ENCODE results near the gene C1QTNF2.
"Not testable (repeated sequence)": the region's sequence is repeated elsewhere in the genome, so short reads cannot be mapped to it uniquely, and the experiment has no call there.

The C1QTNF2 gene

GRCh38 chr5:160349935-160350303 is 20.5 kb downstream of the C1QTNF2 start:
- no peak for DNase-seq (ENCODE audit: low spot score)
- in situ Hi-C loops (cut with MboI; ENCODE audit: low pct_unique_long_range_greater_than_20kb, low sequenced_read_pairs, unreplicated experiment), result loop anchor here (10.0 kb wide), 1 partner anchor 155 kb away; no protein-coding TSS in a partner anchor
- no peak for TF ChIP-seq CTCF (IDR thresholded peaks at IDR 0.05; ENCODE audit: extremely low read depth, insufficient read depth, missing control alignments)

- no peak for TF ChIP-seq CTCF (IDR thresholded peaks at IDR 0.05; ENCODE audit: extremely low read depth, insufficient read depth, missing control alignments)
- in situ Hi-C loops (cut with MboI; ENCODE audit: low pct_unique_long_range_greater_than_20kb, low sequenced_read_pairs, unreplicated experiment), result loop anchor here (10.0 kb wide), 1 partner anchor 155 kb away; no protein-coding TSS in a partner anchor
- DNase-seq (ENCODE audit: low spot score), result no peak
Observed at GRCh38 chr5:160349249-160349934, 21.0 kb downstream of the C1QTNF2 start.

GRCh38 chr5:160348080-160348479 is 22.3 kb downstream of the C1QTNF2 start:
- in situ Hi-C loops (cut with MboI; ENCODE audit: low pct_unique_long_range_greater_than_20kb, low sequenced_read_pairs, unreplicated experiment), result loop anchor here (10.0 kb wide), 1 partner anchor 153 kb away; no protein-coding TSS in a partner anchor
- no peak for DNase-seq (ENCODE audit: low spot score)
- no peak for TF ChIP-seq CTCF (IDR thresholded peaks at IDR 0.05; ENCODE audit: extremely low read depth, insufficient read depth, missing control alignments)

- DNase-seq (ENCODE audit: low spot score), result no peak
- in situ Hi-C loops (cut with MboI; ENCODE audit: low pct_unique_long_range_greater_than_20kb, low sequenced_read_pairs, unreplicated experiment), result loop anchor here (10.0 kb wide), 1 partner anchor 153 kb away; no protein-coding TSS in a partner anchor
- TF ChIP-seq CTCF (IDR thresholded peaks at IDR 0.05; ENCODE audit: extremely low read depth, insufficient read depth, missing control alignments), result no peak
Observed at GRCh38 chr5:160347448-160347847, 23.0 kb downstream of the C1QTNF2 start.

- TF ChIP-seq CTCF (IDR thresholded peaks at IDR 0.05; ENCODE audit: extremely low read depth, insufficient read depth, missing control alignments), result no peak
- no peak for DNase-seq (ENCODE audit: low spot score)
- in situ Hi-C loops (cut with MboI; ENCODE audit: low pct_unique_long_range_greater_than_20kb, low sequenced_read_pairs, unreplicated experiment), result loop anchor here (10.0 kb wide), 1 partner anchor 148 kb away; no protein-coding TSS in a partner anchor
Observed at GRCh38 chr5:160342413-160342941, 27.9 kb downstream of the C1QTNF2 start.

- DNase-seq (ENCODE audit: low spot score), result no peak
- no peak for TF ChIP-seq CTCF (IDR thresholded peaks at IDR 0.05; ENCODE audit: extremely low read depth, insufficient read depth, missing control alignments)
- in situ Hi-C loops (cut with MboI; ENCODE audit: low pct_unique_long_range_greater_than_20kb, low sequenced_read_pairs, unreplicated experiment), result loop anchor here (10.0 kb wide), 1 partner anchor 147 kb away; no protein-coding TSS in a partner anchor
Observed at GRCh38 chr5:160341309-160341870, 29.0 kb downstream of the C1QTNF2 start.

- not testable (repeated sequence) for DNase-seq (ENCODE audit: low spot score)
- in situ Hi-C loops (cut with MboI; ENCODE audit: low pct_unique_long_range_greater_than_20kb, low sequenced_read_pairs, unreplicated experiment), result loop anchor here (10.0 kb wide), 1 partner anchor 146 kb away; no protein-coding TSS in a partner anchor
Observed at GRCh38 chr5:160340513-160340912, 29.9 kb downstream of the C1QTNF2 start.
